Adipocyte (in vitro differentiated cells): ENCODE measurements around the gene LRRC73.

ENCODE experiments used
- DNase-seq: peaks from one replicate; pipeline ENCODE4 v3.0.0-alpha.2; 2015; ENCODE audit warnings: low read depth
- H3K27me3 ChIP-seq: replicated peaks from 2 replicates; pipeline ENCODE4 v1.7.0; 2013; ENCODE audit warnings: mild to moderate bottlenecking, low read length, moderate library complexity; ENCODE audit not compliant: control insufficient read depth, insufficient read depth
- H3K36me3 ChIP-seq: 2 replicates; pipeline ENCODE4 v1.7.0; 2013; ENCODE audit warnings: low read length, mild to moderate bottlenecking, moderate library complexity; ENCODE audit not compliant: control insufficient read depth, insufficient read depth, severe bottlenecking
- H3K4me1 ChIP-seq: 2 replicates; pipeline ENCODE4 v1.7.0; 2013; ENCODE audit warnings: mild to moderate bottlenecking, low read length, moderate library complexity; ENCODE audit not compliant: control insufficient read depth, insufficient read depth
- H3K4me3 ChIP-seq: 2 replicates; pipeline ENCODE4 v1.7.0; 2013; ENCODE audit warnings: mild to moderate bottlenecking, low read length, moderate library complexity
- H3K9ac ChIP-seq: 2 replicates; pipeline ENCODE4 v1.7.0; 2013; ENCODE audit warnings: mild to moderate bottlenecking, low read length, moderate library complexity
- H3K9me3 ChIP-seq: 2 replicates; pipeline ENCODE4 v1.7.0; 2013; ENCODE audit warnings: mild to moderate bottlenecking, low read length, moderate library complexity; ENCODE audit not compliant: control insufficient read depth

Gene LRRC73

DNA sequence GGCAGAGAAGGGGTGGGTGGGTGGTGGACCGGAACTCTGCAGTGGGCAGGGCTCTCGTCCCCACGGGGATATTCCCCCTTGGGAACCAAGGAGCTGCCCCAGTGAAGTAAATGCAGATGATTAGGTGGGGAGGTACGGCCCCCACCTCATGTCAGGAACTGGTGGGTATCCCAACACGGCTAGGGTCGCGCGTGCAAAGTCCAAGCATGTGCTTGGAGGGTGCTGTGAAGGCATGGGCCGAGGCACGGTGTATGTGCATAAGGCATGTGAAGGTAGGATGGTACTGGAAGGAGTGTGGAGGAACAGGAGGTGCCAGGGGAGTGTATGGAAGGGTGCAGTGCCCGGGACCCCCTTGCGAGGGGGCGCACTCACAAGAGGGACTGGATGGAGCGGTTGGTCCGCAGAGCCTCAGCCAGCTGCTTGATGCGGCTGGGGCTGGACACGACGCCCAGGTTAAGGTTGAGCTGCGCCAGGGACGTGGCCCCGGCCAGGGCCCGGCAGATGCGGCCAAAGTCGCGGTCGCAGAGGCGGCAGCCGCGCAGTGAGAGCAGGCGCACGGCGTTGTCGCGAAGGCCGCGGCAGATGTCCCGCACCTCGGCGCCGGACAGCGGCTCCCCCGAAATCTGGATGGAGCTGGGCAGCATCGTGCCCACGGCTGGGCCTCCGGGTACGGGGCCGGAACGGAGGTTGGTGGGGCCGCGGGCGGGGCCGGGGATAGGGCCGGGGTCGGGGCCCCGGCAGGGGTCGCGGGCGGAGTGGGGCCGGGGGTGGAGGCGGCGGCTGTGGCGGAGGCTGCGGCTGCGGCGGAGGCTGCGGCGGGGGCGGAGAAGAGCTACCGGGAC lies 783 bp downstream of the LRRC73 start:
- Histone ChIP-seq H3K9ac (peak overlapping the region; percentile 59), H3K4me3 (peak overlapping the region; percentile 69), H3K27me3 (no peaks in the 10 kb centered on the region), H3K4me1 (peaks cover 8% of the 10 kb centered on the region), H3K9me3 (no peaks in the 10 kb centered on the region), H3K36me3 (peaks cover 50% of the 10 kb centered on the region)
- DNase-seq: no peak

DNA sequence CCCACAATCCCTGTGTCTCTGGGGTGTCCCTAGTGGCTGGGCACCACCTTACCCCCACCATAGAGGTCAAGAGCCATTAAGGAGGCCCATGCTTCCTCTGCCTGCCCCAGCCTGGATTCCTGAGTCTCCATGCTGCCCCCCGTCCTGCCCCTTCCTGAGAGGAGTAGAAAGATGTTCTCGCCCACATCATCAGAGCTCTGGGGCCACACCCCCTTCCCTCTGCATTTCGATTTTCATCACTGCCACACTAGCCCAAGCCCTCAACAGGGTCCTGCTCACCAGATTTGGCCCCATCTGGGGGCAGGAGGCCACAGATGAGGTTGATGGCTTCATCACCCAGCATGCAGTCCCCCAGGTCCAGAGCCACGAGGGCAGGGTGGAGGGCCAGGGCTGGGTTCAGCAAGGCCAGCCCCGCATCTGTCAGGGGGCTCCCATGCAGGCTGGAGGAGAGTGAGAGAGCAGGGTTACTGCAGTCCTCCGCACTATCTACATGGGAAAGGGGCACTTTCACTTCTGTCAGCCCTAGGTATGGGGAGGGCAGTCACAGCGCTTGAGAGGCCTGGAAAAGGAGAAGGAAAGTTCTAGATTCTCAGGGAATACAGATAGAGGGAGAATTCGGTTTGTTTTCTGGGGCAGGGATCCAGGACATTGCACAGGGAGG lies 1.5 kb downstream of the LRRC73 start:
- Histone ChIP-seq H3K4me1 (peaks cover 8% of the 10 kb centered on the region), H3K36me3 (peaks cover 48% of the 10 kb centered on the region), H3K9ac (no peak overlapping the region), H3K9me3 (no peaks in the 10 kb centered on the region), H3K27me3 (no peaks in the 10 kb centered on the region), H3K4me3 (no peak overlapping the region)
- DNase-seq: no peak

DNA sequence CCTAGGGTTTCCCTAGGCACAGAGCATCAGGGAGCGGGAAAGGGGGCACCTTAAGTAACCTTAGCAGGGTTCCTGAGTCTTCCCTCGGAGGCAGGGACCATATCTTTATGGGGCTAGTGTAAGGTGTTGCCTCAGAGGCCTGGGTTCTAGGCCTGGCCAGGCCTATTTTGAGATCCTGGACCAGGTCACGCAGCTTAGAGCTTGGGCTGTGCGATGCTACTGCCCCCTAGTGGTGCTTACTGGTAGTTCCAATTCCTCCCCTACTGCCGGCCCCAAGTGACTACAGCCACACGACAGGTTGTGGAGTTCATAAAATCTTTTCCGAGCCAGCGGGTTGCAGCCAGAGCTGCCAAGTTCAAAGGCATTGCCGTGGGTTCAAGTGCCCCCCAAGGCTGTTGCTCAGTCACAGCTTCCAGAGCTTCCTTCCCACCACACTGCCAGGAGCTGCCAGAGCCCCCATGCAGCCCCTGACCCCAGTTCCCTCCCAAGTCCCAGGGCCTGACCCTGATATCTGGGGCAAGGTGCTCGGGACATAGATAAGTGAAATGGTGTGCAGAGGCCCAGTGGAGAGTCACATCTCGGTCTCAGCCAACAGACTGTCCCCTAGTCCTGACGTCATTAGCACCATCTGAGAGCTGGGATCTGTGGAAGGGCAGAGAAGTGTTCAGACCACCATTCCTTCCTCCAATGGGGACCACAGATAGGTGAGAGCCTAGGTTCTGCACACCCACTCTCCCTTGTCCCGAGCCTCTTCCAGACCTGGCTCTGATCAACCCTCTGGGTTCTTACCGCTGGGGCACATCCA lies 3.3 kb downstream of the LRRC73 start:
- Histone ChIP-seq H3K4me3 (no peak overlapping the region), H3K9me3 (no peaks in the 10 kb centered on the region), H3K4me1 (peaks cover 8% of the 10 kb centered on the region), H3K27me3 (no peaks in the 10 kb centered on the region), H3K36me3 (peaks cover 48% of the 10 kb centered on the region), H3K9ac (peak overlapping the region; percentile 27)
- DNase-seq: peak; percentile 90

DNA sequence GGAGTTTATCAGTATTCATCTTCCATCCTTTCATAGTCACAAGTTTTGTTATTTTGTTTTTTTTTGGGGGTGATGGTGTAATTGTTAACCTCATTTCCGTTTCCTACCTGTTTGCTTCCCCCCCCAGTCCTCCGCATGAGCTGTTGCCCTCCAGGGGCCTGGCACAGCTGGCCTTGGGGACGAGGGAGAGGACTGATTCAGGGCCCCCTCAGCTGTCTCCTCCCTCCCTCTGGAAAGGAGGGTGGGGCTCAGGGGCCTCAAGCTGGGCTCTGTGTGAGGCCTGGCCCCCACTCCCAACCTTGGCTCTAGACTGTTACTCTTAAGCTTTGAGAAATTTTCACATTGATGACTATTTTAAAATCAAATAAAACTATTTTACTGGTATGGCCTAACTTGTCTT lies 4.0 kb downstream of the LRRC73 start:
- peaks cover 48% of the 10 kb centered on the region for H3K36me3 ChIP-seq
- H3K4me3 ChIP-seq: no peak overlapping the region
- no peak for DNase-seq
- H3K9me3 ChIP-seq: no peaks in the 10 kb centered on the region
- H3K27me3 ChIP-seq: no peaks in the 10 kb centered on the region
- peaks cover 8% of the 10 kb centered on the region for H3K4me1 ChIP-seq
- H3K9ac ChIP-seq: no peak overlapping the region

DNA sequence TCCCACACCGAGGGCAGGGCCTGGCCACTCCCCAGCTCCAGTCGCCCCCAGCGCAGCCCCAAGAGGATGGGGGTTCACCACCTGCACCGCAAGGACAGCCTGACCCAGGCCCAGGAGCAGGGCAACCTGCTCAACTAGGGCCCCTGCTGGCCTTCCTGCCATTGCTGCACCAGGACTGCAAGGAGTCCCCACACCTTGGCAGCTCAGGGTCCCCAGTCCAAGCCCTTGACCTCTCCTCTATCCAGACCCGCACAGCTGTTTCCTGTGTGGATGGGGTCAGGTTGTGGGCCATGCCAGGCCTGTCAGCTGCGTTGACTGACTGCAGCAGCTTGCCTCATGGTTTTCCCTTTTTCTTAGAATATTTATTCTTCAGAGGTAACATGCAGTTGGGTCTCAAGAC lies 4.4 kb downstream of the LRRC73 start:
- H3K4me3 ChIP-seq: no peak overlapping the region
- no peaks in the 10 kb centered on the region for H3K27me3 ChIP-seq
- no peak for DNase-seq
- peaks cover 8% of the 10 kb centered on the region for H3K4me1 ChIP-seq
- no peaks in the 10 kb centered on the region for H3K9me3 ChIP-seq
- H3K36me3 ChIP-seq: peaks cover 49% of the 10 kb centered on the region
- H3K9ac ChIP-seq: no peak overlapping the region

DNA sequence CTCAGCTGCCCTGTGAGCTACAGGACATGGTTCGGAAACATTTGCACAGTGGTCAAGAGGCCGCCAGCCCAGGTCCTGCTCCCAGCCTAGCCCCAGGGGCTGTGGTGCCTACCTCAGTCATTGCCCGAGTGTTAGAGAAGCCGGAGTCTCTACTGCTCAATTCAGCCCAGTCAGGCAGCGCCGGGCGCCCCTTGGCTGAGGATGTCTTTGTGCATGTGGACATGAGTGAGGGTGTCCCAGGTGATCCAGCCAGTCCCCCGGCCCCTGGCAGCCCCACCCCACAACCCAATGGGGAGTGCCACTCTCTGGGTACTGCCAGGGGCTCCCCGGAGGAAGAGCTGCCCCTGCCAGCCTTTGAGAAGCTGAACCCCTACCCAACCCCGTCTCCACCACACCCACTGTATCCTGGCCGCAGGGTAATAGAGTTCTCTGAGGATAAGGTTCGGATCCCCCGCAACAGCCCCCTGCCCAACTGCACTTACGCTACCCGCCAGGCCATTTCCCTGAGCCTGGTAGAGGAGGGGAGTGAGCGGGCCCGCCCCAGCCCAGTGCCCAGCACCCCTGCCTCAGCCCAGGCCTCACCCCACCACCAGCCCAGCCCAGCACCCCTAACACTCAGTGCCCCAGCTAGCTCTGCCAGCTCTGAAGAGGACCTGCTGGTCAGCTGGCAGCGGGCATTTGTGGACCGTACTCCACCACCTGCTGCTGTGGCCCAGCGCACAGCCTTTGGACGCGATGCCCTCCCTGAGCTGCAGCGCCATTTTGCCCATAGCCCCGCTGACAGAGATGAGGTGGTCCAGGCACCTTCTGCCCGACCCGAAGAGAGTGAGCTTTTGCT lies 5.2 kb downstream of the LRRC73 start:
- Histone ChIP-seq H3K36me3 (peaks cover 56% of the 10 kb centered on the region), H3K27me3 (no peaks in the 10 kb centered on the region), H3K4me3 (no peak overlapping the region), H3K9ac (no peak overlapping the region), H3K9me3 (no peaks in the 10 kb centered on the region), H3K4me1 (peaks cover 8% of the 10 kb centered on the region)
- no peak for DNase-seq

DNA sequence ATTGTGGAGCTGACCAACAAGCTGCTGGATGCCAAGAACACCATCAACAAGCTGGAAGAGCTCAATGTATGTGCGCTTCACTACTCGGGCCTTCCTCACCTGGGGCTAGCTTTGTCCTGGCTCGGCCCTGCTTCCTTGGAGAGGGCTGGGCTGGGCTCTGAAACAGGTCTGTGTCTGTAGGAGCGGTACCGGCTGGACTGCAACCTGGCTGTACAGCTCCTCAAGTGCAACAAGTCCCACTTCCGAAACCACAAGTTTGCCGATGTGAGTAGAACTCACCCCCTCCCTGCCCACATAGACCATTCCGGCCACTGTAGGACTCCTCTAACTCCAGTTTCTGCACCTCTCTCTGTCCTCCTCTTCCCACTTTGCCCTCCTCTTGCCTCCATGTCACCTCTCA lies 6.7 kb downstream of the LRRC73 start:
- no peak for DNase-seq
- H3K27me3 ChIP-seq: no peaks in the 10 kb centered on the region
- H3K4me3 ChIP-seq: no peak overlapping the region
- H3K9me3 ChIP-seq: no peaks in the 10 kb centered on the region
- peaks cover 72% of the 10 kb centered on the region for H3K36me3 ChIP-seq
- peaks cover 3% of the 10 kb centered on the region for H3K4me1 ChIP-seq
- H3K9ac ChIP-seq: no peak overlapping the region

DNA sequence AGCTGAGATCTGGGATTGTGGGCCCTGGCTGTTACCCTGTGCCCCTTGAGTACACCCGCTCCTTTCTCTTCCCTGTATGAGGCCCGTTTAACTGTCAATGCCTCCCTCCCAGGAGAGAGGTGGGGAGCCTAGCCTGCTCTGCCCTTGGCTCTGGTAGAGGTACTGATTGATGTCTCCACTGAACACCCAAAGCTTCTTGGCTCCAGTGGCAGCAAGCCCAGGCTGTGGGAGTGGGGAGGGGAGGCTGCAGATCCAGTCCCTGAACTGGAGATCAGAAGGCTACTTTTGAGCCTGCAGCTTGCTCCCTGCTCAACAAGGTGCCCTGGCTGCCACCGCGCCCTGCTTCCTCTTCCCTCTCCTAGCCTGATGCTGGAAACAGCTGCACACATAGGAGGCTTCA lies 7.5 kb downstream of the LRRC73 start:
- no peak overlapping the region for H3K9ac ChIP-seq
- no peak for DNase-seq
- H3K4me3 ChIP-seq: no peak overlapping the region
- H3K9me3 ChIP-seq: no peaks in the 10 kb centered on the region
- peaks cover 3% of the 10 kb centered on the region for H3K4me1 ChIP-seq
- no peaks in the 10 kb centered on the region for H3K27me3 ChIP-seq
- H3K36me3 ChIP-seq: peaks cover 79% of the 10 kb centered on the region

DNA sequence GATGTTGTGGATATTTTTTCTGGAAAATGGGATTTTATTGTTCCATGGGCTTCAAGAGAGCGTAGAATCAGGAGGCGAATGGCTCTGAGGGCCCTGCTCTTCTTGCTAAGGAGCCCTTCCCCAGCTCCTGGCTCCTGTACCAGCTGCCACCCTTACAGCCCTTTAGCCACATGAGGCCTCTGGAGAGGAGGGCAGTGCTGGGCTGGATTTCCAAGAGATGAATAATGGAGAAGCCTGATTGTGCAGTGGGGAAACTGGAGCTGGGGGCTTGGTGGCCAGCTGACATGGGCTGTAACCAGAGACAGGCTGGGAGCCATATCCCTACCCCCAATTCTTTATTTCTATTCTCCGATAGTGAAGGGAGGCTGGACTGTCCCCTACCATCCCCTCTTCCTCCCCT lies 9.2 kb downstream of the LRRC73 start:
- no peak overlapping the region for H3K9ac ChIP-seq
- no peak for DNase-seq
- no peaks in the 10 kb centered on the region for H3K9me3 ChIP-seq
- H3K4me1 ChIP-seq: peaks cover 10% of the 10 kb centered on the region
- peaks cover 80% of the 10 kb centered on the region for H3K36me3 ChIP-seq
- no peaks in the 10 kb centered on the region for H3K27me3 ChIP-seq
- H3K4me3 ChIP-seq: no peak overlapping the region

DNA sequence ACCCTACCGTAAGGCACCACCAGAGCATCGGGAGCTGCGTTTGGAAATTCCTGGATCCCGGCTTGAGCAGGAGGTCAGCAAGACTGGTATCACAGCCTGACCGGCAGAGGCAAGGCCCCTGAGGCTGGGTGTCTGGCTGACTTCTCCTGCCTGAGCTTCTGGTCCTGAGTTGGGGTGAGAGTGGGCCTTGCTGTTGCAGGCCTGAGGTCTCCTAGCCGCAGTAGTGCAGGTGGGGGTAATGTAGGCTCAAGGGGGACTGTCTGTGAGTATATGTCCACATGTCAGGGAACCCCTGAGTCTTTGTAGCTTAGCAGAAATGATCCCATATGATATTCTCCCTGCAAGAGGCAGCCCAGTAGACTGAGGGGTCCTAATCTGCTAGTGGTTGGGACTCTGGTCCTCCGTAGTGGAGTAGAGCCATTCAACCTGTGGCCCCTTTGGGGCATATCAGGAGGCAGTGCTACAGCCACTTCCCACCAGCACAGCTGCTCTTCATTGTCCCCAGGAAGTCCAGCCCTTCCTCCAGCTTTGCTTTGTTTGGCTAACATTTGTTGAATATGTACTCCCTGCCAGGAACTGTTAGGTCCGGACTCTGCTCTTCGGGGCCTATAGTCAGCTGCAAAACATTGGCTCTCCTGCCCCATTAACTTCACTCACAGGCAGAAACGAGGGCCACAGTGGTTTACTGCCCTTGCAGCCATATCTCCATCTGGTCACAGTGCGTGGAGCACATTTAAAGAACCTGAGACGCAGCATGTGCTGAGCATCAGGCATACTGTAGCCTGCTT lies 10.9 kb downstream of the LRRC73 start:
- peaks cover 63% of the 10 kb centered on the region for H3K36me3 ChIP-seq
- H3K4me1 ChIP-seq: peaks cover 22% of the 10 kb centered on the region
- H3K27me3 ChIP-seq: no peaks in the 10 kb centered on the region
- no peak overlapping the region for H3K9ac ChIP-seq
- DNase-seq: no peak
- no peak overlapping the region for H3K4me3 ChIP-seq
- no peaks in the 10 kb centered on the region for H3K9me3 ChIP-seq
